Ectodermal cell (in vitro differentiated cells): ENCODE measurements around the gene BCL11B.
A peak's percentile ranks its signal among the peaks of the same experiment; 100 is the strongest.

Experiments
- H3K27ac ChIP-seq: 2 replicates; pipeline ENCODE4 v1.7.0; 2013; ENCODE audit warnings: mild to moderate bottlenecking, low read depth, low read length; ENCODE audit not compliant: insufficient read depth, poor library complexity, severe bottlenecking
- H3K27me3 ChIP-seq: 2 replicates; pipeline ENCODE4 v1.7.0; 2013; ENCODE audit warnings: mild to moderate bottlenecking, low read length; ENCODE audit not compliant: insufficient read depth, control insufficient read depth, poor library complexity, severe bottlenecking
- H3K36me3 ChIP-seq: one replicate; pipeline ENCODE4 v1.7.0; 2013; ENCODE audit warnings: low read length; ENCODE audit not compliant: control insufficient read depth, insufficient read depth
- H3K4me1 ChIP-seq: one replicate; pipeline ENCODE4 v1.7.0; 2013; ENCODE audit warnings: low read length; ENCODE audit not compliant: control insufficient read depth, insufficient read depth
- H3K4me3 ChIP-seq: 2 replicates; pipeline ENCODE4 v1.7.0; 2013; ENCODE audit warnings: low read depth, low read length, control low read depth; ENCODE audit not compliant: insufficient read depth
- H3K9me3 ChIP-seq: 2 replicates; pipeline ENCODE4 v1.7.0; 2013; ENCODE audit warnings: mild to moderate bottlenecking, low read length, moderate library complexity; ENCODE audit not compliant: control insufficient read depth
- whole genome bisulfite sequencing, 2 experiments: methylation state at CpG; one replicate each; pipeline ENCODE4 v1.1.7; 2013; ENCODE audit warnings: missing lambda C conversion rate in 2 of 2; 5-methylcytosine and 5-hydroxymethylcytosine counted together

Gene BCL11B

GRCh38 chr14:99245564-99246511 is 26.2 kb downstream of the BCL11B start:
- peaks cover 65% of the 10 kb centered on the region for H3K27me3 ChIP-seq
- H3K27ac ChIP-seq: no peak overlapping the region
- peak overlapping the region; percentile 49 for H3K4me3 ChIP-seq
- no peaks in the 10 kb centered on the region for H3K4me1 ChIP-seq
- WGBS, 2 experiments: 0 to 1% methylated on average over 83 of the region's 83 CpGs
- H3K36me3 ChIP-seq: no peaks in the 10 kb centered on the region
- H3K9me3 ChIP-seq: no peaks in the 10 kb centered on the region

GRCh38 chr14:99244941-99245563 is 26.9 kb downstream of the BCL11B start:
- Histone ChIP-seq H3K27ac (no peak overlapping the region), H3K4me1 (no peaks in the 10 kb centered on the region), H3K9me3 (no peaks in the 10 kb centered on the region), H3K27me3 (peaks cover 65% of the 10 kb centered on the region), H3K4me3 (peak overlapping the region; percentile 49), H3K36me3 (no peaks in the 10 kb centered on the region)
- 23% methylated on average over 15 of the region's 15 CpGs for WGBS, 2 experiments

- WGBS, 2 experiments: 90 to 93% methylated on average over 14 to 15 of the region's 16 CpGs
- H3K27me3 ChIP-seq: peaks cover 65% of the 10 kb centered on the region
- H3K36me3 ChIP-seq: no peaks in the 10 kb centered on the region
- H3K4me1 ChIP-seq: no peaks in the 10 kb centered on the region
- H3K4me3 ChIP-seq: no peak overlapping the region
- no peaks in the 10 kb centered on the region for H3K9me3 ChIP-seq
- H3K27ac ChIP-seq: no peak overlapping the region
Measured at GRCh38 chr14:99244367-99244901, 27.6 kb downstream of the BCL11B start.

GRCh38 chr14:99242816-99243721 is 28.9 kb downstream of the BCL11B start:
- peaks cover 54% of the 10 kb centered on the region for H3K27me3 ChIP-seq
- WGBS, 2 experiments: 69 to 73% methylated on average over 10 of the region's 10 CpGs
- no peaks in the 10 kb centered on the region for H3K4me1 ChIP-seq
- no peaks in the 10 kb centered on the region for H3K36me3 ChIP-seq
- H3K9me3 ChIP-seq: no peaks in the 10 kb centered on the region
- H3K27ac ChIP-seq: no peak overlapping the region
- no peak overlapping the region for H3K4me3 ChIP-seq

GRCh38 chr14:99242238-99242637 is 29.8 kb downstream of the BCL11B start:
- WGBS, 2 experiments: 80 to 85% methylated on average over 11 of the region's 11 CpGs

GRCh38 chr14:99241325-99242010 is 30.5 kb downstream of the BCL11B start:
- no peak overlapping the region for H3K4me3 ChIP-seq
- 74% methylated on average over 17 to 18 of the region's 18 CpGs for WGBS, 2 experiments
- H3K9me3 ChIP-seq: no peaks in the 10 kb centered on the region
- H3K36me3 ChIP-seq: no peaks in the 10 kb centered on the region
- peaks cover 38% of the 10 kb centered on the region for H3K27me3 ChIP-seq
- no peak overlapping the region for H3K27ac ChIP-seq
- H3K4me1 ChIP-seq: no peaks in the 10 kb centered on the region

More at GRCh38 chr14:99242238-99242637, 29.8 kb downstream of the BCL11B start:
- H3K9me3 ChIP-seq: no peaks in the 10 kb centered on the region
- no peaks in the 10 kb centered on the region for H3K36me3 ChIP-seq
- H3K27me3 ChIP-seq: peaks cover 46% of the 10 kb centered on the region
- H3K4me1 ChIP-seq: no peaks in the 10 kb centered on the region
- H3K27ac ChIP-seq: no peak overlapping the region
- no peak overlapping the region for H3K4me3 ChIP-seq

GRCh38 chr14:99240627-99241324 is 31.2 kb downstream of the BCL11B start:
- Histone ChIP-seq H3K27me3 (peaks cover 31% of the 10 kb centered on the region), H3K27ac (no peak overlapping the region), H3K4me3 (no peak overlapping the region)

GRCh38 chr14:99239661-99240092 is 32.3 kb downstream of the BCL11B start:
- H3K36me3 ChIP-seq: no peaks in the 10 kb centered on the region
- H3K9me3 ChIP-seq: no peaks in the 10 kb centered on the region
- H3K27me3 ChIP-seq: peaks cover 20% of the 10 kb centered on the region
- H3K27ac ChIP-seq: no peak overlapping the region
- no peak overlapping the region for H3K4me3 ChIP-seq
- WGBS, 2 experiments: 73 to 86% methylated on average over 5 to 7 of the region's 7 CpGs
- peaks cover 2% of the 10 kb centered on the region for H3K4me1 ChIP-seq

More at GRCh38 chr14:99240627-99241324, 31.2 kb downstream of the BCL11B start:
- Histone ChIP-seq H3K36me3 (no peaks in the 10 kb centered on the region), H3K4me1 (no peaks in the 10 kb centered on the region), H3K9me3 (no peaks in the 10 kb centered on the region)
- 92 to 93% methylated on average over 23 of the region's 23 CpGs for WGBS, 2 experiments

- H3K27me3 ChIP-seq: peaks cover 6% of the 10 kb centered on the region
- peaks cover 4% of the 10 kb centered on the region for H3K4me1 ChIP-seq
- 87 to 88% methylated on average over 6 of the region's 6 CpGs for WGBS, 2 experiments
- no peak overlapping the region for H3K27ac ChIP-seq
- no peaks in the 10 kb centered on the region for H3K9me3 ChIP-seq
- no peak overlapping the region for H3K4me3 ChIP-seq
- H3K36me3 ChIP-seq: no peaks in the 10 kb centered on the region
Measured at GRCh38 chr14:99238216-99238615, 33.8 kb downstream of the BCL11B start.
